Tibial nerve (tissue), 4 donors: ENCODE results near the gene CTBP2. TPM values are rescaled to one million over a fixed set of nuclear protein-coding genes. Genes with fewer than 3 reads are reported as not detected.
"Not testable (repeated sequence)": the region's sequence is repeated elsewhere in the genome, so short reads cannot be mapped to it uniquely, and the experiment has no call there.

Experiments used
- DNase-seq, 2 donors: peaks; one replicate each; pipeline ENCODE4 v3.0.0-alpha.2; 2019; ENCODE audit warnings: low spot score in 2 of 2
- H3K27ac ChIP-seq, 4 donors: fragments of 200-600 bp; sonication (generic) in 3 of 4; one replicate each; pipeline ENCODE4 v1.5.1; 2017 to 2019; ENCODE audit warnings: mild to moderate bottlenecking in 1 of 4
- H3K27me3 ChIP-seq, 2 donors: fragments of 200-600 bp; sonication (generic) in 1 of 2; one replicate each; pipeline versions ENCODE4 v1.5.1 to v1.6.0; 2017 to 2019
- H3K36me3 ChIP-seq, 3 donors: fragments of 200-600 bp; sonication (generic); one replicate each; pipeline ENCODE4 v1.5.1; 2018 to 2019
- H3K4me1 ChIP-seq, 4 donors: fragments of 200-600 bp; sonication (generic) in 3 of 4; one replicate each; pipeline ENCODE4 v1.5.1; 2017 to 2019
- H3K4me3 ChIP-seq, 4 donors: fragments of 200-600 bp; sonication (generic) in 3 of 4; one replicate each; pipeline ENCODE4 v1.5.1; 2017 to 2019; ENCODE audit warnings: mild to moderate bottlenecking in 1 of 4, moderate library complexity in 1 of 4
- H3K9me3 ChIP-seq, 4 donors: fragments of 200-600 bp; sonication (generic) in 3 of 4; one replicate each; pipeline ENCODE4 v1.5.1; 2017 to 2019
- EP300 ChIP-seq, 2 donors: sonication (generic); formaldehyde crosslinking; IDR thresholded peaks; one replicate each; pipeline ENCODE4 v1.6.1; 2017; ENCODE audit warnings: antibody characterized with exemption in 2 of 2, mild to moderate bottlenecking in 1 of 2
- POLR2A ChIP-seq, 2 donors: fragments of 450-650 bp; IDR thresholded peaks; one replicate each; pipeline ENCODE4 v1.6.1; 2017; ENCODE audit warnings: antibody characterized with exemption in 2 of 2, mild to moderate bottlenecking in 2 of 2, moderate library complexity in 2 of 2
- whole genome bisulfite sequencing, 2 donors: methylation state at CpG; one replicate each; pipeline ENCODE4 v1.1.5; 2018; 5-methylcytosine and 5-hydroxymethylcytosine counted together
- total RNA-seq, 4 donors: library from RNA; depleted of rRNA; stranded (reverse); fragments of >200 nt; gene quantifications; one replicate each; pipeline ENCODE4 v1.1.0, GENCODE V29; 2016
- TF ChIP-seq, protein P1 (sequence below), 5 experiments: fragments of 200-600 bp in 3 of 5; fragments of 450-650 bp in 2 of 5; sonication (generic) in 3 of 5; IDR thresholded peaks; one replicate each; pipeline ENCODE4 v1.5.1; 2016 to 2019; ENCODE audit warnings: antibody characterized with exemption in 5 of 5, mild to moderate bottlenecking in 3 of 5, moderate library complexity in 2 of 5

The CTBP2 gene
- total RNA-seq, 4 donors from 2014 or later, result 40.4 to 97.9 (median 62.3) TPM

- peak in 1 of 2 donors; percentile 62 for TF ChIP-seq EP300 (IDR thresholded peaks at IDR 0.05)
- no peak for TF ChIP-seq POLR2A (IDR thresholded peaks at IDR 0.05)
- TF ChIP-seq, protein P1, sequence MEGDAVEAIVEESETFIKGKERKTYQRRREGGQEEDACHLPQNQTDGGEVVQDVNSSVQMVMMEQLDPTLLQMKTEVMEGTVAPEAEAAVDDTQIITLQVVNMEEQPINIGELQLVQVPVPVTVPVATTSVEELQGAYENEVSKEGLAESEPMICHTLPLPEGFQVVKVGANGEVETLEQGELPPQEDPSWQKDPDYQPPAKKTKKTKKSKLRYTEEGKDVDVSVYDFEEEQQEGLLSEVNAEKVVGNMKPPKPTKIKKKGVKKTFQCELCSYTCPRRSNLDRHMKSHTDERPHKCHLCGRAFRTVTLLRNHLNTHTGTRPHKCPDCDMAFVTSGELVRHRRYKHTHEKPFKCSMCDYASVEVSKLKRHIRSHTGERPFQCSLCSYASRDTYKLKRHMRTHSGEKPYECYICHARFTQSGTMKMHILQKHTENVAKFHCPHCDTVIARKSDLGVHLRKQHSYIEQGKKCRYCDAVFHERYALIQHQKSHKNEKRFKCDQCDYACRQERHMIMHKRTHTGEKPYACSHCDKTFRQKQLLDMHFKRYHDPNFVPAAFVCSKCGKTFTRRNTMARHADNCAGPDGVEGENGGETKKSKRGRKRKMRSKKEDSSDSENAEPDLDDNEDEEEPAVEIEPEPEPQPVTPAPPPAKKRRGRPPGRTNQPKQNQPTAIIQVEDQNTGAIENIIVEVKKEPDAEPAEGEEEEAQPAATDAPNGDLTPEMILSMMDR (IDR thresholded peaks at IDR 0.05), result peak; percentile 66 to 86 (median 82)
- H3K9me3 ChIP-seq, result no peaks in the 10 kb centered on the region
- peaks cover 0 to 93% (median 0%) of the 10 kb centered on the region in 3 donors for H3K36me3 ChIP-seq
- H3K27ac ChIP-seq, result peak overlapping the region in 3 of 4 donors; percentile 19 to 55 (median 54)
- no peaks in the 10 kb centered on the region for H3K27me3 ChIP-seq
- 58 to 59% methylated on average over 20 of the region's 20 CpGs for WGBS, 2 donors
- peak; percentile 56 to 94 for DNase-seq
- peaks cover 0 to 30% (median 3%) of the 10 kb centered on the region in 4 donors for H3K4me1 ChIP-seq
- H3K4me3 ChIP-seq, result no peak overlapping the region
Measured at GRCh38 chr10:124992462-124993344, 167.7 kb downstream of the CTBP2 start.

DNA sequence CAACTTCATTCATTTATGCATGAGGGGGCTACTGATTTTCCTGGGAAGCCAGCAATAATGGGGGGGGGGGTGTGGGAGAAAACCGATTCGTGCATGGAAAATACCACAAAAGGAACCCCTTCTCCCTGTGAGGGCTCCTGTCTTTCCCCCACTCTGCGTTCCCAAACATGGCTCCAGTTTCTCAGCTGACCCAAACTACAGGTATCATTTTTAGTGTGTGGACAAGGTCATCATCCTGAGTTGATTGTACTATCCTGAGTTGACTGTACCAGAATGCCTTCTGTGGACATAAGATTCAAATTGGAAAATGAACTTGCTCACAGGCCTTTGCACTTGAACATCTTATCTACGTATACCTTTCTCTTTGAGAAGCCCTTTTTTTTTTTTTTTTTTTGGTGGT lies 168.5 kb downstream of the CTBP2 start:
- TF ChIP-seq EP300 (IDR thresholded peaks at IDR 0.05) (no peak), POLR2A (IDR thresholded peaks at IDR 0.05) (no peak)
- TF ChIP-seq, protein P1 (IDR thresholded peaks at IDR 0.05), result no peak
- H3K4me3 ChIP-seq, result no peak overlapping the region
- H3K27ac ChIP-seq, result peak overlapping the region in 1 of 4 donors; percentile 54
- H3K9me3 ChIP-seq, result no peaks in the 10 kb centered on the region
- H3K27me3 ChIP-seq, result no peaks in the 10 kb centered on the region
- 74 to 93% methylated on average over 4 of the region's 4 CpGs for WGBS, 2 donors
- peaks cover 0 to 93% (median 0%) of the 10 kb centered on the region in 3 donors for H3K36me3 ChIP-seq
- no peak for DNase-seq
- H3K4me1 ChIP-seq, result peaks cover 0 to 30% (median 3%) of the 10 kb centered on the region in 4 donors

GRCh38 chr10:124990671-124991625 lies 169.4 kb downstream of the CTBP2 start:
- TF ChIP-seq EP300 (IDR thresholded peaks at IDR 0.05) (no peak), POLR2A (IDR thresholded peaks at IDR 0.05) (no peak)
- TF ChIP-seq, protein P1 (IDR thresholded peaks at IDR 0.05), result no peak
- H3K27me3 ChIP-seq, result no peaks in the 10 kb centered on the region
- peak overlapping the region in 1 of 4 donors; percentile 8 for H3K27ac ChIP-seq
- H3K4me1 ChIP-seq, result peaks cover 0 to 30% (median 3%) of the 10 kb centered on the region in 4 donors
- H3K36me3 ChIP-seq, result peaks cover 0 to 93% (median 0%) of the 10 kb centered on the region in 3 donors
- no peak overlapping the region for H3K4me3 ChIP-seq
- WGBS, 2 donors, result 77 to 85% methylated on average over 14 of the region's 14 CpGs
- H3K9me3 ChIP-seq, result no peaks in the 10 kb centered on the region
- no peak for DNase-seq

GRCh38 chr10:124989526-124989925 lies 170.8 kb downstream of the CTBP2 start:
- Histone ChIP-seq H3K9me3 (no peaks in the 10 kb centered on the region), H3K4me3 (no peak overlapping the region), H3K4me1 (peaks cover 0 to 22% (median 3%) of the 10 kb centered on the region in 4 donors), H3K27ac (no peak overlapping the region), H3K36me3 (peaks cover 0 to 93% (median 0%) of the 10 kb centered on the region in 3 donors), H3K27me3 (no peaks in the 10 kb centered on the region)
- TF ChIP-seq EP300 (IDR thresholded peaks at IDR 0.05) (no peak), POLR2A (IDR thresholded peaks at IDR 0.05) (no peak)
- TF ChIP-seq, protein P1 (IDR thresholded peaks at IDR 0.05), result no peak
- 78 to 83% methylated on average over 9 to 10 of the region's 10 CpGs for WGBS, 2 donors
- no peak for DNase-seq

- WGBS, 2 donors, result 83 to 85% methylated on average over 4 of the region's 4 CpGs
- DNase-seq, H3K9me3 ChIP-seq, H3K4me3 ChIP-seq, H3K27me3 ChIP-seq, H3K27ac ChIP-seq: not testable (repeated sequence)
- Histone ChIP-seq H3K36me3 (peaks cover 0 to 93% (median 0%) of the 10 kb centered on the region in 3 donors), H3K4me1 (peaks cover 0 to 22% (median 3%) of the 10 kb centered on the region in 4 donors)
Measured at GRCh38 chr10:124988753-124989152, 171.6 kb downstream of the CTBP2 start.
